ENCODE data around the gene TNRC6C. TPM values are rescaled to one million over a fixed set of nuclear protein-coding genes. Genes with fewer than 3 reads are reported as not detected.
A peak's percentile ranks its signal among the peaks of the same experiment; 100 is the strongest.

The TNRC6C gene
- total and polyA plus RNA-seq, 2 experiments from 2014 or later, result 10.1 to 16.6 TPM

DNA sequence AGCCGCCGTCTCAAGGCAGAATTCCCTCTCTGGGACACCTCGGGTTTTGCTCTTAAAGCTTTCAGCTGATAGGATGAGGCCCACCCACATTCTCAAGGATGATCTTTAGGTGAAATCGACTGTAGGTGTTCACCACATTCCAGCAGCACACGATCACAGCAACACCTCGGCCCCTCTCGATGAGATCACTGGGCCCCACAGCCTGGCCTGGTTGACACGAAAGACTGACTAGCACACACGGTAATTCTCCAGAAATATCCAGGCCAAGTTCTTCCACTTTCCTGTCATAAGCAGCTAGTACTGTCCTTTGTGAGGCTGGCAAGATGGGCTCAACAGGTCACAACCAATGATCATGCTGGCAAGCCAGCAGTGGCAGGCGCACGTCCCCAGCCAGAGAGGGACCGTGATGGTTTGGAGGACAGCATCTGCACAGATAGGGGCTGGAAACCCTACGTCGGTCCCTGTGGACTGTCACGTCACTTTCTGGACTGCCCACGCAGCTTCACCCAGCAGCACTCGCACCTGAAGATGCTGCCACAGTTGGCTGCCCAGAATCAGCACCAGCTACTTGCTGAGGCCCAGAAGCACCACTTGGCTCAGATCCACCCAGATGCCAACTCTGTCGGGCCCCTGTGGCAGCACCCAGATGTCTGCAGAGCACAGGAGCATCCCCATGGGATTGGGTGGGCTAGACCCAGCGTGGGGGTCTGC lies 152.7 kb downstream of the TNRC6C start:
- H3K36me3 ChIP-seq (ENCODE audit: insufficient read depth), result no peaks in the 10 kb centered on the region
- peaks cover 21% of the 10 kb centered on the region for H3K36me3 Mint-ChIP-seq (ENCODE audit: low read depth)
- H2AFZ ChIP-seq, result no peak overlapping the region
- no peak overlapping the region for H3K4me2 ChIP-seq
- ATAC-seq (no peak), DNase-seq (ENCODE audit: low spot score) (no peak)
- H3K9me2 ChIP-seq (ENCODE audit: insufficient read depth), result no peaks in the 10 kb centered on the region
- no peak overlapping the region for H3K4me3 Mint-ChIP-seq
- H4K20me1 ChIP-seq (replicated peaks; ENCODE audit: insufficient read depth), result no peaks in the 10 kb centered on the region
- no peak overlapping the region for H3K4me3 ChIP-seq
- TF ChIP-seq, protein P1, sequence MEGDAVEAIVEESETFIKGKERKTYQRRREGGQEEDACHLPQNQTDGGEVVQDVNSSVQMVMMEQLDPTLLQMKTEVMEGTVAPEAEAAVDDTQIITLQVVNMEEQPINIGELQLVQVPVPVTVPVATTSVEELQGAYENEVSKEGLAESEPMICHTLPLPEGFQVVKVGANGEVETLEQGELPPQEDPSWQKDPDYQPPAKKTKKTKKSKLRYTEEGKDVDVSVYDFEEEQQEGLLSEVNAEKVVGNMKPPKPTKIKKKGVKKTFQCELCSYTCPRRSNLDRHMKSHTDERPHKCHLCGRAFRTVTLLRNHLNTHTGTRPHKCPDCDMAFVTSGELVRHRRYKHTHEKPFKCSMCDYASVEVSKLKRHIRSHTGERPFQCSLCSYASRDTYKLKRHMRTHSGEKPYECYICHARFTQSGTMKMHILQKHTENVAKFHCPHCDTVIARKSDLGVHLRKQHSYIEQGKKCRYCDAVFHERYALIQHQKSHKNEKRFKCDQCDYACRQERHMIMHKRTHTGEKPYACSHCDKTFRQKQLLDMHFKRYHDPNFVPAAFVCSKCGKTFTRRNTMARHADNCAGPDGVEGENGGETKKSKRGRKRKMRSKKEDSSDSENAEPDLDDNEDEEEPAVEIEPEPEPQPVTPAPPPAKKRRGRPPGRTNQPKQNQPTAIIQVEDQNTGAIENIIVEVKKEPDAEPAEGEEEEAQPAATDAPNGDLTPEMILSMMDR (conservative IDR thresholded peaks at IDR 0.05; ENCODE audit: low read depth in 2 of 2), result no peak
- TF ChIP-seq EZH2phosphoT487 (IDR thresholded peaks at IDR 0.05; ENCODE audit: unreplicated experiment), result no peak
- TF ChIP-seq, protein P2, sequence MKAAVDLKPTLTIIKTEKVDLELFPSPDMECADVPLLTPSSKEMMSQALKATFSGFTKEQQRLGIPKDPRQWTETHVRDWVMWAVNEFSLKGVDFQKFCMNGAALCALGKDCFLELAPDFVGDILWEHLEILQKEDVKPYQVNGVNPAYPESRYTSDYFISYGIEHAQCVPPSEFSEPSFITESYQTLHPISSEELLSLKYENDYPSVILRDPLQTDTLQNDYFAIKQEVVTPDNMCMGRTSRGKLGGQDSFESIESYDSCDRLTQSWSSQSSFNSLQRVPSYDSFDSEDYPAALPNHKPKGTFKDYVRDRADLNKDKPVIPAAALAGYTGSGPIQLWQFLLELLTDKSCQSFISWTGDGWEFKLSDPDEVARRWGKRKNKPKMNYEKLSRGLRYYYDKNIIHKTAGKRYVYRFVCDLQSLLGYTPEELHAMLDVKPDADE (IDR thresholded peaks at IDR 0.05), result no peak
- TF ChIP-seq CREB1 (CRISPR knock-in tag; IDR thresholded peaks at IDR 0.05; ENCODE audit: low read depth), result no peak
- no peak for TF ChIP-seq JUNB (IDR thresholded peaks at IDR 0.05; ENCODE audit: unreplicated experiment)
- no peak for TF ChIP-seq ZNF331 (CRISPR knock-in tag; IDR thresholded peaks at IDR 0.05; ENCODE audit: low read depth)
- TF ChIP-seq ZNF462 (CRISPR knock-in tag; IDR thresholded peaks at IDR 0.05), result no peak
- 0 out of 2 replicates have a peak, but pooled peaks cover 3% of the 10 kb centered on the region for H3F3A ChIP-seq (replicated peaks; ENCODE audit: low read depth)
- 0 out of 2 replicates have a peak overlapping the region, but pooled peaks have one; percentile 40 for H3K27ac Mint-ChIP-seq
- H3K27me3 ChIP-seq (ENCODE audit: insufficient read depth), result no peaks in the 10 kb centered on the region
- no peaks in the 10 kb centered on the region for H3K79me2 ChIP-seq (replicated peaks; ENCODE audit: insufficient read depth)
- peaks cover 2% of the 10 kb centered on the region for H3K4me1 Mint-ChIP-seq
- peaks cover 17% of the 10 kb centered on the region for H3K27me3 Mint-ChIP-seq (ENCODE audit: insufficient read depth, low read depth, poor library complexity)
- no peak overlapping the region for H3K27ac ChIP-seq (ENCODE audit: low read depth)
- H3K4me1 ChIP-seq (ENCODE audit: insufficient read depth), result no peaks in the 10 kb centered on the region
- H3K9me3 Mint-ChIP-seq, result no peaks in the 10 kb centered on the region; the same call in 2 of the 3 replicates

All from GM23338 (cell line).